ENCODE results near the gene MRPS16.
A peak's percentile ranks its signal among the peaks of the same experiment; 100 is the strongest.
"Not testable (repeated sequence)": the region's sequence is repeated elsewhere in the genome, so short reads cannot be mapped to it uniquely, and the experiment has no call there.

MRPS16 gene

DNA sequence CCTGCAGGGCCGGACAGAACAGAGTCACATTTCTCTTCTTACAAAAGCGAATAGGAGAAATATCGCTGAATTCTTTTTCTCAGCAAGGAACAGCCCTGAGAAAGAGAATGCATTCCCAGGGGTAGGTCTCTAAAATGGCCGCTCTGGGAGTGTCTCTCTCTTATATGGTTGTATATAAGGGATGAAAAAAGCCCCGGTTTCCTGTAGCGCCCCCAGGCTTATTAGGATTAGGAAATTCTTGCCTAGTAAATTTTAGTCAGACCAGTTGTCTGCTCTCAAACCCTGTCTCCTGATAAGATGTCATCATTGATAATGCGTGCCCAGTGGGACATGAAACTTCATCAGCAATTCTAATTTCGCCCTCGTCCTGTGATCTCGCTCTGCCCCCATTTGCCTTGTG lies 6.2 kb upstream of the MRPS16 start:
- H3K4me3 ChIP-seq (ENCODE audit: low read depth, low read length); H3K4me1 ChIP-seq (ENCODE audit: control insufficient read depth, insufficient read depth, low read length); H3K27me3 ChIP-seq (ENCODE audit: control insufficient read depth, insufficient read depth, low read length); H3K9ac ChIP-seq (ENCODE audit: low read depth, low read length); H3K36me3 ChIP-seq (ENCODE audit: control insufficient read depth, insufficient read depth, low read length); H3K9me3 ChIP-seq (ENCODE audit: control insufficient read depth, insufficient read depth, low read length): not testable (repeated sequence)

DNA sequence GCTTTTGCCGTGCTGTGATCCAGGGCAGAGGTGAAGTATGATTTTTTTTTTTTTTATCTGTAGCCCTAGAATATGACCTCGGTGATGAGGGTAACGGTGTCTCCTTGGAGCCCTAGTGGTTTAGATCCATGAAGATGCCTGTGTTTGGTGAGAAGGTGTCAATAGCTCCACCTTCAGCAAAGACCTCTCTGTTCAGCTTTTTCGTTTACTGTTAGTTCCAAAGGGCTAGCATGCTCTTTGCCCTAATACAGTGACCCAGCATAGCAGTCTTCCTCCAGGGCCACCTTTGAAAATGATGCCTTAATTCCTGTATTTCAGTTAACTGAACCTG lies 746 bp upstream of the MRPS16 start:
- H3K9ac ChIP-seq (ENCODE audit: low read depth, low read length) = peak overlapping the region; percentile 88
- H3K9me3 ChIP-seq (ENCODE audit: control insufficient read depth, insufficient read depth, low read length) = no peaks in the 10 kb centered on the region
- peak overlapping the region; percentile 98 for H3K4me3 ChIP-seq (ENCODE audit: low read depth, low read length)
- H3K4me1 ChIP-seq (ENCODE audit: control insufficient read depth, insufficient read depth, low read length) = peaks cover 7% of the 10 kb centered on the region
- no peaks in the 10 kb centered on the region for H3K27me3 ChIP-seq (ENCODE audit: control insufficient read depth, insufficient read depth, low read length)
- H3K36me3 ChIP-seq (ENCODE audit: control insufficient read depth, insufficient read depth, low read length) = peaks cover 9% of the 10 kb centered on the region

DNA sequence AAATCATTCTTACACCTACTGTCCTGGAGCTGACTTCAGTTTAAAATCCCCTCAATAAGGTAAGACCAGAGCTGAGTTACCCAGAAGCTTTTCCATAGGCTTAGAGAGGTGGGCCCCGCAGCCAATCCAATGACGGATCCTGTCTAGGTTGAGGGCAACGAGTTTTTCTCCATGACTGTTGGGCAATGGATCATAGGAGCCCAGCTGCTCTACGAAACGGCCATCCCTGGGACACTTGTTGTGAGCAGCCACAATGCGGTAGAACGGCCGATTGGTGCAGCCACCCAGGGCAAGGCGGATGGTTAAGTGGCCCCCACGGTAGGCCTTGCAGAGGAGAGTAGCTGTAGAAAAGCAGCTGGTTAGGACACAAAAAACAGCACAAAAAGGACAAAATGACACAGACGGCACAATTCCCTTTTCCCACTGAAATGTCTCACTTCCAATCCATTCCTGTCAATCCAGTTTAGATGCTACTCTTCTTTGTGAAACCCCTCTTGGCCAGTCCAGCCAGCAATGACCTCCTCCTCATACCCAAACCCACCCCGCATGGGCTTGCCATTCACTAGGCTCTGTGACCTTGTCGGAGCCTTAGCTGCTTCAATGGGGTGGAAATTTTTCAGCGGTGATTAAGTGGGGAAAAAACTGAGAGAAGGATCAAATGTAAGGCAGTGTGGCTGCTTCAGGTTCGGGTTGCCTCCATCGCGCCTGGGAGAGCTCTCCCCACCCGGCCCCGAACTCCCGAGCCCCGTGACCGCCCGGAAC lies 580 bp downstream of the MRPS16 start:
- Histone ChIP-seq H3K4me1 (ENCODE audit: control insufficient read depth, insufficient read depth, low read length) (peaks cover 13% of the 10 kb centered on the region), H3K9ac (ENCODE audit: low read depth, low read length) (peak overlapping the region; percentile 88), H3K36me3 (ENCODE audit: control insufficient read depth, insufficient read depth, low read length) (peaks cover 9% of the 10 kb centered on the region), H3K4me3 (ENCODE audit: low read depth, low read length) (peak overlapping the region; percentile 98), H3K27me3 (ENCODE audit: control insufficient read depth, insufficient read depth, low read length) (no peaks in the 10 kb centered on the region), H3K9me3 (ENCODE audit: control insufficient read depth, insufficient read depth, low read length) (no peaks in the 10 kb centered on the region)

DNA sequence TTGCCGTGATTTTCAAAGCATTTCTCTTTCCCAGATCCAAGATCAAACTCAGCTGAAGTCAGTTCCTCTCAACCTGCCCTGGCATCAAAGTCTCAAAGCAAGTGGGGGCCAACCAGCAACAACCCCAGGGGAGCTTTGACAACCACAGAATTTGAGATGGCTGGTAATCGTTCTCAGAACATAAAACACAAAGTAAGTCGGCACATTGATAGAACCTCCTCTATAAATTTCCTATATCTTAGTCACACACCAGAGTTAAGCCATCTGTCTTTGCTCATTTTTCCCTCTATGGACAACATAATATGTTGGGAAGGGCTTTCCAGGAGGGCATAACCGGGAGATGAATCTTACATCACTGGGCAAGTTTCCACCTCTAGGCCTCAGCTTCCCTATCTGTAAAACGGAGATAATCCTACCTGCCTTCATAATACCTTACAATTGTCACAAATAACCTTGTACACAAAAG lies 4.2 kb downstream of the MRPS16 start:
- H3K4me1 ChIP-seq (ENCODE audit: control insufficient read depth, insufficient read depth, low read length) = peaks cover 13% of the 10 kb centered on the region
- peaks cover 9% of the 10 kb centered on the region for H3K36me3 ChIP-seq (ENCODE audit: control insufficient read depth, insufficient read depth, low read length)
- H3K27me3 ChIP-seq (ENCODE audit: control insufficient read depth, insufficient read depth, low read length) = no peaks in the 10 kb centered on the region
- H3K4me3 ChIP-seq (ENCODE audit: low read depth, low read length) = peak overlapping the region; percentile 93
- H3K9me3 ChIP-seq (ENCODE audit: control insufficient read depth, insufficient read depth, low read length) = no peaks in the 10 kb centered on the region
- H3K9ac ChIP-seq (ENCODE audit: low read depth, low read length) = no peak overlapping the region

- peaks cover 13% of the 10 kb centered on the region for H3K4me1 ChIP-seq (ENCODE audit: control insufficient read depth, insufficient read depth, low read length)
- H3K27me3 ChIP-seq (ENCODE audit: control insufficient read depth, insufficient read depth, low read length) = no peaks in the 10 kb centered on the region
- H3K4me3 ChIP-seq (ENCODE audit: low read depth, low read length) = peak overlapping the region; percentile 93
- peaks cover 9% of the 10 kb centered on the region for H3K36me3 ChIP-seq (ENCODE audit: control insufficient read depth, insufficient read depth, low read length)
- peak overlapping the region; percentile 83 for H3K9ac ChIP-seq (ENCODE audit: low read depth, low read length)
- H3K9me3 ChIP-seq (ENCODE audit: control insufficient read depth, insufficient read depth, low read length) = no peaks in the 10 kb centered on the region
Measured at GRCh38 chr10:73247509-73248258, 4.8 kb downstream of the MRPS16 start.

DNA sequence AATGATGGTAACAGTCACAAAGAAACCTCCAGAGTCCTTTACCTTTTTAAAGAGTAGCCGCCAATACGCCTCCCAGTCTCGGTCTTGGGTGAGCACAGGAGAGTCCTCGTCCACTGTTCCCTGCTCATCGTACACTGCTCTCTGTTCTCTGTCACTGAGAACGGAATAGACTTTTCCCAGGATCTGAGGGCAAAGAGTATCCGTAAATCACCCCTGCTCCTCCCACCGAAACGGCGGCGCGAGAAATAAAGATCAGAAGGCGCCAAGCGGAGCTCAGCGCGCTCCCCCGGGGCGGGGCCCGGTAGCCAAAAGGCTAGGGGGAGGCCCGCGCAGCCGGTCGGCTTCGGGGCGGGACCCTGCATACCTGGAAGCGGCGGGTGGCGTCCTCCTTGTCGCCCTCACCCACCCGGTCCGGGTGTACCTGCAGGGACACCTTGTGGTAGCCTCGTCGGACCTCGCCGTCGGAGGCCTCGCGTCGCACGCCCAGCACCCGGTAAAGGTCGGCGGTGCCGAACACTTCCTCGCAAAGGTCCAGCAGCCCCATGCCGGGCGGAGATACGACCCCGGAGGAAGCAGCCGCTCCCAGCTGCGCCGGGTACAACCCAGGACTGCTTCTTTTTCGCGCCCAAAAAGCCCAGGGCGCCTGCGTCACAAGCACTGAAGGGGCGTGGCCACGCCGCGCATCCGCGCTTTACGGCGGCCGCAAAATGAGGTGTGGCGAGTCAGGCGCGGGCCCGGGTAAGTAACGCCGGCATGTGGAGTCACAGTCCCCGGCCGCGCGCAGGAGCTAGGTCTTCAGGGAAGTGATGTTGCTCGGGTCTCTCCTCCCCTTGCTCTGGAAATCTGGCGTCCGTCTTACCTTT lies 5.6 kb downstream of the MRPS16 start, which contains the start of gene DNAJC9:
Gene DNAJC9, minus strand, starts transcription at position 610 of the 863 bp plus-strand sequence. Its CDS starts 66 bp downstream, at position 544.
- peaks cover 9% of the 10 kb centered on the region for H3K36me3 ChIP-seq (ENCODE audit: control insufficient read depth, insufficient read depth, low read length)

DNA sequence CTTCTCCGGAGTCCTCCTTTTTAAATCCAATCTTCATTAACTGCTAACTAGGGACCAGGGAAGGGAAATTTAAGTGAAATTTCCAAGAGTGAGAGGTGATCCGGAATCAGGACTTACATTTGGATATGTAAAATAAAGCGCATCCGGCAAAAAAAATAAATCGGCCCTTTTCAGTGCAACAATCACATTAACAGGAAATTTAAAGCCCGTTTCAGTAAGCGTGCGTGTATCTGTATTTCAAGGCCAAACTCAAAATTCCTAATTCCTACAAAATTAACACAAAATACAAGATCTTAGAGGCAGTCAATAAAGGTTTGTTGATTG lies 6.2 kb downstream of the MRPS16 start:
- H3K36me3 ChIP-seq (ENCODE audit: control insufficient read depth, insufficient read depth, low read length) = peaks cover 9% of the 10 kb centered on the region
- H3K27me3 ChIP-seq (ENCODE audit: control insufficient read depth, insufficient read depth, low read length) = no peaks in the 10 kb centered on the region
- peak overlapping the region; percentile 88 for H3K9ac ChIP-seq (ENCODE audit: low read depth, low read length)
- peak overlapping the region; percentile 93 for H3K4me3 ChIP-seq (ENCODE audit: low read depth, low read length)
- H3K4me1 ChIP-seq (ENCODE audit: control insufficient read depth, insufficient read depth, low read length) = peaks cover 13% of the 10 kb centered on the region
- H3K9me3 ChIP-seq (ENCODE audit: control insufficient read depth, insufficient read depth, low read length) = no peaks in the 10 kb centered on the region

More for the DNA sequence above, 5.6 kb downstream of the MRPS16 start, which contains the start of gene DNAJC9:
- no peaks in the 10 kb centered on the region for H3K9me3 ChIP-seq (ENCODE audit: control insufficient read depth, insufficient read depth, low read length)
- peaks cover 13% of the 10 kb centered on the region for H3K4me1 ChIP-seq (ENCODE audit: control insufficient read depth, insufficient read depth, low read length)
- peak within 1 kb of the TSS; percentile 93 for H3K4me3 ChIP-seq (ENCODE audit: low read depth, low read length)
- H3K27me3 ChIP-seq (ENCODE audit: control insufficient read depth, insufficient read depth, low read length) = no peaks in the 10 kb centered on the region
- H3K9ac ChIP-seq (ENCODE audit: low read depth, low read length) = peak within 1 kb of the TSS; percentile 88

DNA sequence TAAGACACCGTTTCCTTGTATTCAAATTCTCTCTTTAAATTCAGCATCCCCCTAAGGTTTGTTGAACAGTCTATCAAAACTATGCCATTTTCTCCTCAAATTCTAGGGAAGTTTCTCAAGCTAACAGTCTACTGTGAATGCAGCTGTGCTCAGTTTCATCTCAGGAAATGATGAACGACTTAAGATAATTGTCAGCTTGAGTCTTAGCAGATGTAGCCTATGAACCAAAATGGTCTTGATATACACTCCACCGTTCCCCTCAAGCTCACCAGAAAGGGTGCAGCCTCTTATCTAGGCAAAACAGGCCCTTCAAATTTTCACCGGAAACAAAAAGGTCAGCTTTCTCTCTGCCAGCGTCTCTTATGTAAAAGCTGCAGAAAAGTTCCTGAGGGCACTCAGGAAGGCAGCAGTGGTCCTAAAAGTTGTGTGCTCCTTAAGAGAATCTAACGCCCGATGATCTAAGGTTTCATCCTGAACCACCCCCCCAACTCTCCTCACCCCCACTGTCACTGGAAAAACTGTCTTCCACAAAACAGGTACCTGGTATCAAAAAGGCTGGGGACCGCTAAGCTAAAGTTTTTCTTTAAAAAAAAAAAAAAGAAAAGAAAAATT lies 7.5 kb downstream of the MRPS16 start:
- Histone ChIP-seq H3K9me3 (ENCODE audit: control insufficient read depth, insufficient read depth, low read length) (no peaks in the 10 kb centered on the region), H3K27me3 (ENCODE audit: control insufficient read depth, insufficient read depth, low read length) (no peaks in the 10 kb centered on the region), H3K4me1 (ENCODE audit: control insufficient read depth, insufficient read depth, low read length) (peaks cover 10% of the 10 kb centered on the region), H3K9ac (ENCODE audit: low read depth, low read length) (no peak overlapping the region), H3K4me3 (ENCODE audit: low read depth, low read length) (peak overlapping the region; percentile 4), H3K36me3 (ENCODE audit: control insufficient read depth, insufficient read depth, low read length) (peaks cover 4% of the 10 kb centered on the region)

DNA sequence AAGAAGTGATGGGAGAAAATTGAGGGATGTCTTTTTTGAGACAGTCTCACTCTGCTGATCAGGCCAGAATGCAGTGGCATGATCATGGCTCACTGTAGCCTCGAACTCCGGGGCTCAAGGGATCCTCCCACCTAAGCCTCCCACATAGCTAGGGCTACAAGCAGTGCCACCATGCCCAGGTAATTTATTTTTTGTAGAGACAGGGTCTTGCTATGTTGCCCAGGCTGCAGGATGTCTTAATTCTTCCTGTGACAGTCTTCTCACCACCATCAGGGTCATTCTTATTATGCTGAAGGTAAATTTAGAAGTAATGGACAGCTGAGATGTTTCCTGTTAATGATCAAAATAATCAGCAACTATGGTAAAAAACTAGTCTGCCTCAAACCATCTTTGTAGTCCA lies 12.5 kb downstream of the MRPS16 start:
- peaks cover 4% of the 10 kb centered on the region for H3K36me3 ChIP-seq (ENCODE audit: control insufficient read depth, insufficient read depth, low read length)
- H3K27me3 ChIP-seq (ENCODE audit: control insufficient read depth, insufficient read depth, low read length) = no peaks in the 10 kb centered on the region
- H3K4me1 ChIP-seq (ENCODE audit: control insufficient read depth, insufficient read depth, low read length) = no peaks in the 10 kb centered on the region
- no peaks in the 10 kb centered on the region for H3K9me3 ChIP-seq (ENCODE audit: control insufficient read depth, insufficient read depth, low read length)
- no peak overlapping the region for H3K9ac ChIP-seq (ENCODE audit: low read depth, low read length)
- H3K4me3 ChIP-seq (ENCODE audit: low read depth, low read length) = no peak overlapping the region

DNA sequence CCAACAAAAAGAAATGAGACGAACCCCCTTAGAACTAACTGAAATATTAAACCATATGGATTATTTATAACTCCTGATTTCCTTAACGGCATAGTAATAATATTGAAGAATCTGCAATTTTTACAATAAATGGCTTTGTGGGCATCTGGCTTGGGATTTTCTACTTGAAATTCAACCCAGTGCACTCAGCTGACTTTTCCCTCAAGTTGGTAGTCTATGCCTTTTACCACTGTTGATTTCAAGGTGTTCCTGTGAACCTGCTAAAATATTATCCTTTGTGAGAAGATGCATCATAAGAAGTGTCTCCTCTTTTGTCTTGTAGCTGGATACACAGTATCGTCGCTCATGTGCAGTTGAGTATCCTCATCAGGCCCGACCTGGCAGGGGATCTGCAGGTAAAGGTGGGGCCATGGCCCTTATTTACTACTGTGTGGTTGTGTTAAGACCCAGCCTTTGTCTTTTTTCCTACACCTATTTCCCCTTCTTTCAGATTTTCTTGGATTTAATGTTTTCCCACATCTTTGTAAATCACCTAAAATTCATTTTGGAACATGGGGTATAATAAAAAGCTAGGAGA lies 13.4 kb downstream of the MRPS16 start:
- H3K9ac ChIP-seq (ENCODE audit: low read depth, low read length) = no peak overlapping the region
- H3K27me3 ChIP-seq (ENCODE audit: control insufficient read depth, insufficient read depth, low read length) = no peaks in the 10 kb centered on the region
- H3K9me3 ChIP-seq (ENCODE audit: control insufficient read depth, insufficient read depth, low read length) = no peaks in the 10 kb centered on the region
- H3K4me1 ChIP-seq (ENCODE audit: control insufficient read depth, insufficient read depth, low read length) = no peaks in the 10 kb centered on the region
- no peak overlapping the region for H3K4me3 ChIP-seq (ENCODE audit: low read depth, low read length)
- H3K36me3 ChIP-seq (ENCODE audit: control insufficient read depth, insufficient read depth, low read length) = peaks cover 4% of the 10 kb centered on the region

DNA sequence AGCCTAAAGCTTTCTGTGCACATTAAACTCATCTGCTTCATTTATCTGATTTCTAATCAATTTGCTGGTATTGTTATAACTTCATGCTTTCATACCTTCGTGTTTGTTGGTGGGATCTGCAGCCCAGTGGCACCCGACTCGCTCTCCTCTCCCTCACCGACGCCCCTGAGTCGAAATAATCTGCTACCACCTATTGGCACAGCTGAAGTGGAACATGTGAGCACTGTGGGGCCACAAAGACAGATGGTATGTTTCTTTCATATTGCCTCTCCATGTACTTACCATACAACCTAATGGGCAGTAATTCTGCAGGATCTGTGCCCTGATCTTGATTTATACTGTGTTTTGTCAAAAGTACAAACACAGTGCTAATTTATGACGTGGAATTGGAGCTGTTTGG lies 17.7 kb downstream of the MRPS16 start:
- Histone ChIP-seq H3K9me3 (ENCODE audit: control insufficient read depth, insufficient read depth, low read length) (no peaks in the 10 kb centered on the region), H3K4me3 (ENCODE audit: low read depth, low read length) (no peak overlapping the region), H3K9ac (ENCODE audit: low read depth, low read length) (no peak overlapping the region), H3K36me3 (ENCODE audit: control insufficient read depth, insufficient read depth, low read length) (no peaks in the 10 kb centered on the region), H3K4me1 (ENCODE audit: control insufficient read depth, insufficient read depth, low read length) (no peaks in the 10 kb centered on the region), H3K27me3 (ENCODE audit: control insufficient read depth, insufficient read depth, low read length) (no peaks in the 10 kb centered on the region)

Data from iPS-15b (cell line).